ENCODE results near the gene LIN37.

The LIN37 gene, protein sequence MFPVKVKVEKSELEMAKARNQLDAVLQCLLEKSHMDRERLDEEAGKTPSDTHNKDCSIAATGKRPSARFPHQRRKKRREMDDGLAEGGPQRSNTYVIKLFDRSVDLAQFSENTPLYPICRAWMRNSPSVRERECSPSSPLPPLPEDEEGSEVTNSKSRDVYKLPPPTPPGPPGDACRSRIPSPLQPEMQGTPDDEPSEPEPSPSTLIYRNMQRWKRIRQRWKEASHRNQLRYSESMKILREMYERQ

DNA sequence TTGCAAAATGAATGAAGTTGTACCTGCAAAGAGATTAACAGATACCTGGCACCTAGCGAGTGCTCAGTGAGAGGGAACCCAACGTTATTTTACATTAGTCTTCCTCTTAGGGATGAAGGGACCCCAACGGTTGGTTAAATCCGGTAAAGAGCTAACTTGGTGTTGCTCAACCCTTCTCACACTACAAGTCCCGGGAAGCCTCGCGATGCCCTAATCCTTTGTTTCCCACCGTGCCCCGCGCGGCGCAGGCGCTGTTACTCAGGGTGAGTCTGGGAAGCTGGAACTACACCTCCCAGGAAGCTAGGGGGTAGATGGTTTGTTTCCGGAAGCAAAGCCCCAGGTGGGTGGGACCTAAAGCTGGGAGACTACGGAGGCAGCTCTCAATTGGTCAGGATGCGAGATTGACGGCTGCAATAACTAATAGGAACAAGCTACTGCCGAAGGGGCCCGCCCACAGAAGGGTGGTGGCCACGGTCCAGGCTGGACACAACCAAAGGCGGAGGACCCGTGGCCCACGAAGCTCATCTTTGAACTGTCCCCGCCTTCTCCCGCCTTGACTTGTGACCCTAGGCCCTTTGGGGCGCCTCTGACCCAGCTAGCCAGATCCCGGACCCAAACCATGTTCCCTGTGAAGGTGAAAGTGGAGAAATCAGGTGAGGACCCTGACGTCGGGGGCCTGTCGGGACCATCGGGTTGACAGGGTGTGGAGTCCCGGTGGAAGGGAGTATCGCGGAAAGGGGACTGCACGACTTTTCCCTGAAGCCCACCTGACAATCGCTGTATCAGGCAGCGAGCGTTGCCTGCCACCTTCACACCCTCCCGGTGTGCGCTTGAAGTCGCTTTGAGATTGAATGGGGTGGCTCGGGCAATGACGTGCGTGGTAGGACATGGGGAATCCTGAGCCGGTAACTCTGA is at the start of gene LIN37:
Gene LIN37, plus strand, starts transcription at position 471 of the 915 bp plus-strand sequence. Its CDS starts 149 bp downstream, at position 620.
- DNase-seq, result peak; percentile 99

DNA sequence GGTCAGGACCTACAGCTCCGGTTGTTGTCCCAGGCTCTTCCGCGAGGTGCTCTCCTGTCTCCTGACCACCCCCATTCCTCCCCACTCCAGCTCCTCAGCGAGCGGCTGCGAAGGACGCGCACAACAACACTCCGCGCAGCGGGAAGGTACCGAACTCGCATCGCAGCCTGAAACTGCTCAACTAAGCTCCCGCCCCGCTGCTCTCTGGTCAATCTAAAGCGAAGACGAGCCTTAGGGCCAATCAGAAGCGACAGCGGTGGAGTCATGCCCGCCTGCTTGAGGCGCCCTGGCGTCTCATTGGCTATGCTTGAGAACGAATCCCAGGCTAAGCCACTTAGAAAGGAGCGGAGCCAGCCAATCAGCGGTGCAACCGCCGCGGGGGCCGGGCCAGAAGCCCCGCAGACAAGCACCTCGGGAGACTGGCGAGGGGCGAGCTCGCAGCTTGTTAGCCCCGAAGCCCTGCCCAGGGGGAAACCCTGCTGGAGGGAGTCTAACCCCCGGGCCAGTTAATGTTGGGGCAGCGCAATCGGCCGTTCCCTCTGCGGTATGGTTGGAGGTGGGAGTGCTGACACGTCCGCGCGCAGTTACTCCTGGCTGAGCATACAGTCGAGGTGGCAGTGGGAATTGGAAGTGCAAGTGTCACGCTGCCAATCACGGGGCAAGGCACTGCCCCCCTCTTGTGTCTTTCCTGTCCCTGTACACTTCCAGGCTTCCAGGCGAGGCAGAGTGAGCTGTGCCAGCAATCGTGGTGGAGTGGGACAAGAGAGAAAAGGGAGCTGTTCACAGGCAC is 46.0 kb upstream of the LIN37 start:
- DNase-seq, result peak; percentile 97

DNA sequence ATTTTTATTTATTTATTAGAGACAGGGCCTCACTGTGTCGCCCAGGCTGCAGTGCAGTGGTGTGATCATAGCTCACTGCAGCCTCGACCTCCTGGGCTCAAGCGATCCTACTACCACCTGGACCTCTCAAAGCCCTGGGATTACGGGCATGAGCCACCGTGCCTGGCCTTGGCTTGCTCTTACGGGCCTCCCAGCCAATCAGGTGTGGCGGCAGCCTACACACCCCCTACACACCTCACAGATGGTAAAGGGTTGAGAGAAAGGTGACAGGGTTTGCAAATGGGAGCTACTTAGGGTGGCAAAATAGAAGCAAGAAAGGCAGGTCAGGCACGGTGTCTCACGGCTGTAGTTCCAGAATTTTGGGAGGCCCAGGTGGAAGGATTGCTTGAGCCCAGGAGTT is 45.0 kb upstream of the LIN37 start:
- no peak for DNase-seq

DNA sequence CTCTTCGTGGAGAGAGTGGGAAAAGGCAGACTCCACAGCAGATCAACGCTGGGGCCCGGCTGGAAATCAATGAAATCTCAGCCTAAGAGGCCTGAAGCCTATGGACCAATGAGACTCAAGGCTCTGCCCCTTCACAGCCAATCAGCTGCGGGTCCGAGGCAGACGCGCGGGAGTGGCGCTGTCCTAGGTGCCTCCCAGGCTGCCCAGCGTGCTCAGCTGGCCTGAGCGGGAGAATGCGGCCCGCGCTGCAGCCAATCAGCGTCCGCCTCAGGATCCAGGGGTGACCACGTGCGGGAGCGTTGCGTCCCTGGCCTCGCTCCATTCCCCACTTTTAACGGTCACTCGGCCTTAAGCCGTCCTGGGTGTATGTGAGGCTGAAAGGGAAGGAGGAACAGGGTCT is 44.2 kb upstream of the LIN37 start, which contains the start of gene ZBTB32:
Gene ZBTB32, plus strand, starts transcription at position 341 of the 400 bp plus-strand sequence. CDS start 10,069 bp downstream, outside the sequence.
- DNase-seq, result peak; percentile 62

DNA sequence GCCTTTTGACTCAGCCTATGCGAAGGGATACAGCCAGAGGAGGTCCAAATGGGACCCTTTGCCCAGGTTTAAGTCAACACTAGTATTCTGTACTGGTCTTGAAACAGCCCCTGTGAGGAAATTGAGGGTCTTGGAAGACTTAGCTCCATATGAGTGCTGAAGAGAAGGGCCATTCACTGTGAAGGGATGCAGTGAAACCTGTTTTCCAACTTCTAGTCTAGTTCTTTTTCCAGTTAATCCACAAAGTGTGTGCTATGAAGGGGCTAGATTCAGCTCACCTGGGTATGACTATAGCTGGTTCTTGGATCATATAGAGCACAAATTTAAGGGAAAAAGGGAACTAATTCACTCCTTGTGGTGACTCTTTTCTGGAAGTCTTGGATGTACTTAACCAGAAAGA is 40.0 kb upstream of the LIN37 start:
- no peak for DNase-seq

DNA sequence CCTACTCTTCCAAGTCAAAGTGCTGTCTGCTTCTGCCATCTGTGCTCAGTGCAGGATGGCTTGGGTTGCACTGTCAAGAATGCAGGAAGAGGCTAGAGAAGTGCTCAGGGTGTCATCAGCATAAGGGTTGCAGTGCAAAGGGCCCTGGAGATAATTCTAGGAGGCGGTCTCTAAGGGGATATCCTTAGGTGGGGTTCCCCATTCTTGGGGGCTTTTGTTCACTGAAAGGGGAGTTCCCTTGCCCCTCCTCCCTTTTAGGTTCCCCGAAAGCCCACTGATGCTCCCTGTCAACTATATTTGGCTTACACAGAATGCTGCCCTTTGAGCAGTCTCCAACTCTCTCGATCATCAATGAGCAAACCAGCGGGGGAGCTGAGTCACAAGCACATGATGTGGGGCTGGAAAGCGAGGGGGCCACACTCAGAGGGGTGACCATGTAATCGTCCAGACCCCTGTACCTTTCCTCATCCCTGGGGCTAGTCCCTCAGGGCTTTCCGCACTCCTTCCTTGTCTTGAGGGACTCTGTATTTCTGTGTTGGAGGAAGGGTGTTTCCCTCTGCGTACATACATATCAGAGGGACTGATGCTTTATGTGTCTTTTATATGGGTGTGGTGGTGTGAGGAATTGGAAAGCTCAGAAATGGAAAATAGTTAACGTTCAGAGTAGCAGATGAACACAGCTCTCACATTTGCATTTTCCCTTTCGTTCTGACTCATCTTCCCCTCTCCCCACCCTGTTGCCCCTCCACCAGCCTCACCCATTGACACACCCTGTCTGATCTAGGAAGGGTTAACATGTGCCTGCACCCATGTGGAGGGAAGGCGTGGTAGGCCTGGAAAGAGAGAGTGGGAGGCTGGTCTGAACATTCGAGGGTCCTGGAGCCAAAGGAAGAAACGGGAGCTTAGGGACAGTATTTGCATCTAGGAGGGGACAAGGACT is 37.3 kb upstream of the LIN37 start:
- no peak for DNase-seq

DNA sequence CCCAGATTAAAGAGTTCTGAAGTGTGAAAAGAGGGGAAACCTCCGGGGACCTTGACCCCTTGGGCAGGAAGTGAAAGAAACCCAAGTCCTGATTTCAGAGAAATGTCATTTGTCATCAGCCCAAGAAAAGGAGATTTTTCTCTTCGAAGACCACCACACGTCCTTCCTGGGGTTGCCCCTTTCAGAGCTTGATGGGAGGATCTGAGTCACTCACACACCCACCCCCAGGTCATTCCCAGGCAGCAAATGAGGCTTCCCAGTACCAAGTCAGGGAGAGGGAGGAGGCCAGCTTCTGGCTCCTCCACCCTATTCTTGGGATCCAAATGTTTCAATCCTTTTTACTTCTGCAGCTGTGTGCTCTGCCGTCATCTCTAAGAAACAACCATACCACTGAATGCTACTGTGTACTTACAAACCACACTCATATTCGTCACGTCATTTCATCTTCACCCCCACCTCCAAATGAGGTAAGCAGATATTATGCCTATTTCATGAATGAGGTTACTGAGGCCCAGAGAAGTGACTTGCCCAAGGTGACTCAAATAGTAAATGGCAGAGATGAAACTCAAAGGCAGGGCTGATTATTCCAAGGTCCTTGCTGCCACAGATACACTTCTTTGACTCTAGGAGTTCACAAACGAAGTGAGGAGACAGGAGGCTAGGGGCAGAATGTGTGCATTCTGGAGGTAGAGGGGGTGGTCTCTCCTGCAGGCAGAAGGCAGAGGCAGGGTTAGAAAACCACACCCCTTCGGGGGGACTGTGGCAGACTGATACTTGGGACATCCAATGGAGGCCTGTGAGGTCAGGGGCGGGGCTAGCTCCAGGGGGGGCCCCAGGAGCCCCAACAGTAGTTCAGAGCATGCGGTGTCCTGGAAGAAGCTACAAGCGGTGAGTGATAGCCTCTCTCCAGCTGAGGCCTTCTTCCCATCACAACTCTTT is 35.5 kb upstream of the LIN37 start:
- no peak for DNase-seq

DNA sequence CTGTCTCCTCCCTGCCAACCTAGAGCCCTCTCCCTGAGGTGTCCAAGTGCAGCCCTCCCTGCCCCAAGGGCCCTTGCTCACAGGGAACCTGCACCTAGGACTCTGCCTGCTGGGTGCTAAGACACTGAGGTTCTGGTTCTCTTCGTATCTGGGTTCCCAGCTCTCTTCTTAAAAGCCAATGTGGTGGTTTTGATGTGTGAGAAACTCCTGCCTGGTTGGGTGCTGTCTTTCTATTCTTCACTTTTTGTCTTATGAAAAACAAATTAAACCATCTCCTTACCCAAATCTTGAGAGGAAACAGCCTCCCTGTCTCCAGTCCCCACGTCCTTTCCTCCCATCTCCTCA is 34.9 kb upstream of the LIN37 start:
- no peak for DNase-seq

DNA sequence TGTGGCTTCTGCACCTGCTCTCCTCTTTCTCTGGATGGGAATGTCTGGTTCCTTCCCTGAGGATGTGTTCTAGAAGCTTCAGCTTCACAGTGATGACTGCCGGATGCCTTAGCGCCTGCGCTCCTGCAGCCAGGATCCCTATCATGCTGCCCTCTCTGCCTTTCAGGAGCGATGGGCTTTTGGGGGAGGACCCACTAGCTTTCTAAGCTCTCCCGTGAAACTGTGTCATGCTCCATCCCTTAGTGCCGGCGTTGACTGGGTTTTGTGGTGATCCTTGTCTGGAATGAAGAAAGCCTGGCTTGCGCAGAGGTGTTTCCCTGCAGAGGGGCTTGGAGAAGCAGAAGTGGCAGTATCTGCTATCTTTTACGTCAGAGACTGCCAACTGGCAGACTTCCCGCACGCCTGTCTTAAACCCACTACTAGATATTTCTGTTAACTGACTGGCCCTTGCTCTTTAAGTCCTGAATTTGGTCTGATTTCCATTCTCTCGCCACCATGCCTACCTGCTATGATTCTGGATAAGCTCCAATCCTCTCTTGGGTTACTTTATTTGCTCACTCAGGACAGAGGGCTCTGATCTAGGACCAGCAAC is 34.4 kb upstream of the LIN37 start:
- no peak for DNase-seq

DNA sequence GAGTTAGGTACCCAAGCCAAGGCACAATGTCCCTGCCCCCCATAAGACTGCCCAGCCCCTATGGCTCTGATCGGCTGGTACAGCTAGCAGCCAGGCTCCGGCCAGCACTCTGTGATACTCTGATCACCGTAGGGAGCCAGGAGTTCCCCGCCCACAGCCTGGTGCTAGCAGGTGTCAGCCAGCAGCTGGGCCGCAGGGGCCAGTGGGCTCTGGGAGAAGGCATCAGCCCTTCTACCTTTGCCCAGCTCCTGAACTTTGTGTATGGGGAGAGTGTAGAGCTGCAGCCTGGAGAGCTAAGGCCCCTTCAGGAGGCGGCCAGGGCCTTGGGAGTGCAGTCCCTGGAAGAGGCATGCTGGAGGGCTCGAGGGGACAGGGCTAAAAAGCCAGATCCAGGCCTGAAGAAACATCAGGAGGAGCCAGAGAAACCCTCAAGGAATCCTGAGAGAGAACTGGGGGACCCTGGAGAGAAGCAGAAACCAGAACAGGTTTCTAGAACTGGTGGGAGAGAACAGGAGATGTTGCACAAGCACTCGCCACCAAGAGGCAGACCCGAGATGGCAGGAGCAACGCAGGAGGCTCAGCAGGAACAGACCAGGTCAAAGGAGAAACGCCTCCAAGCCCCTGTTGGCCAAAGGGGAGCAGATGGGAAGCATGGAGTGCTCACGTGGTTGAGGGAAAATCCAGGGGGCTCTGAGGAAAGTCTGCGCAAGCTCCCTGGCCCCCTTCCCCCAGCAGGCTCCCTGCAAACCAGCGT is 33.6 kb upstream of the LIN37 start:
- DNase-seq, result no peak

DNA sequence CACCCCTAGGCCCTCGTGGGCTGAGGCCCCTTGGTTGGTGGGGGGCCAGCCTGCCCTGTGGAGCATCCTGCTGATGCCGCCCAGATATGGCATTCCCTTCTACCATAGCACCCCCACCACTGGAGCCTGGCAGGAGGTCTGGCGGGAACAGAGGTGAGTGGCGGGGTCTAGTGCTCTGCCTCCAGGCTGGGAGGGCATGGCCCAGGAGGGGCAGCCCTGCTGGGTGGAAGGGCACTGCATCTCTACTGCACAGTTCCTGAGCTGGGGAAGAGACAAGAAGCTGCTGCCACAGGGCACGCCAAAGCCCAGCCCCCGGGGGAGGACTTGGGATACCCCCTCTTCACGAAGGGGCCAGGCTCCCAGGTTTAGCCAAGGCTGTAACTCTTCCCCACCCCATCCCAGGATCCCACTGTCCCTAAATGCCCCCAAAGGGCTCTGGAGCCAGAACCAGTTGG is 33.0 kb upstream of the LIN37 start:
- no peak for DNase-seq

DNA sequence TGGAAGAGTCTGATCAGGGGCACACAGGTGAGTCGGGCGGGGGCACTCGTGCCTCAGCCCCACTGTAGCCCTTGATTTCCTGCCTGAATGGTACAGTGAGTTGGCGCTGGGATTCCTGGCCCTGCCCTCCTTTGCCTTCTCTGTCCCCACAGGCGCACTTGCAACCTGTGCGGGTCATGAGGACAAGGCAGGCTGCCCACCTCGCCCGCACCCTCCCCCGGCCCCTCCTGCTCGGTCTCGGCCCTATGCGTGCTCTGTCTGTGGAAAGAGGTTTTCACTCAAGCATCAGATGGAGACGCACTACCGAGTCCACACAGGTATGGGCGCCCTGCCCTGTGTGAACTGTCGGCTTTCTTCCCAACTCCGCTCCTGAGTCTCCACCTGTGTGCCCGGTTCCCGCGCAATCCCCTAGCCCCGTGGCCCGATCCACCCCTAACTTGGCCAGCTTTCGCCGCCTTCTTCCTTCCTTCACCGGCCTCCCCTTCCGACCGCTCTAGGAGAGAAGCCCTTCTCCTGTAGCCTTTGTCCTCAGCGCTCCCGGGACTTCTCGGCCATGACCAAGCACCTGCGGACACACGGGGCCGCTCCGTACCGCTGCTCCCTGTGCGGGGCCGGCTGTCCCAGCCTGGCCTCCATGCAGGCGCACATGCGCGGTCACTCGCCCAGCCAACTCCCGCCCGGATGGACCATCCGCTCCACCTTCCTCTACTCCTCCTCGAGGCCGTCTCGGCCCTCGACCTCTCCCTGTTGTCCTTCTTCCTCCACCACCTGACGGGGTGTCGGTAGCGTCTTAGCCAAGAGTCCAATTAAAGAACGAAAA is 32.2 kb upstream of the LIN37 start:
- no peak for DNase-seq

DNA sequence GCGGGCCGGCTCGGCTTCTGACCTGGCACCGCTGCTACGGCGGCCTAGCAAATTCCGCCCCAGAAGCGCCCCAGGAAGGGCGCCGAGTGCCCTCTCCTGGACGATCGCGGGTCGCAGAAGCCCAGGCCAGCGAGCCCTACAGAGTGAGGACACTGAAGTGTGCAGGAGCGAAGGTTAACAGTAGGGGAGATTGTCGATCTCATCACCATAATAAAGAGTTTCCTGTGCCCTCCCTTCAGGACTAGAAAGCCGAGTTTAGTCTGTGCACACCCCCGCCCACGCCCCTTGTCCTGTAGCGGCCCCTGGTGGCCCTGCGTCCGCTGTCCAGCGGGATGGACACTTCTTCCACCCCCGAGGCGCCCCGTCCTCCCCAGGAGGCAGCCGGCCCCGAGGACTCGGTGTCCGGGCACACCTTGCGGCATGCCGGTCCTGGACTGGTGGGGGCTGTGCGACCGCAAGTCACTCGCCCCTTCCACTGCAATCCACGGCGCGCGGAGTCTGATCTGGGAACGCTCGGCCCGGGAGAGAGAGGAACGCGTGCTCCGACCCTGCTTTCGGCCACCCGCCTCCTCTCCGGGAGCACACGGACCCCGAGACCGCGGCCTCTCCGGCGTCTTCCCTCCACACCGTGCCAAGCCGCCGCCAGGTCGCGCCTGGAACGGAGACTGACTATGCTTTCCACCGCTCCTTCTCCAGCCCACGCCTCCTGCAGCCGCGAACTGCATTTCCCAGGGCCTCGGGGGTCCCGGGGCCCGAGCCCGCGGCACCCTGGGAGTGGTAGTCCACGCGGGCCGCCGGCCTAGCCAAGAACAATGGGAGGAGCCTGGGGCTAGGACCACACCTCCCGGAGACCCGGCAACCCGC is 31.3 kb upstream of the LIN37 start:
- peak; percentile 94 for DNase-seq

DNA sequence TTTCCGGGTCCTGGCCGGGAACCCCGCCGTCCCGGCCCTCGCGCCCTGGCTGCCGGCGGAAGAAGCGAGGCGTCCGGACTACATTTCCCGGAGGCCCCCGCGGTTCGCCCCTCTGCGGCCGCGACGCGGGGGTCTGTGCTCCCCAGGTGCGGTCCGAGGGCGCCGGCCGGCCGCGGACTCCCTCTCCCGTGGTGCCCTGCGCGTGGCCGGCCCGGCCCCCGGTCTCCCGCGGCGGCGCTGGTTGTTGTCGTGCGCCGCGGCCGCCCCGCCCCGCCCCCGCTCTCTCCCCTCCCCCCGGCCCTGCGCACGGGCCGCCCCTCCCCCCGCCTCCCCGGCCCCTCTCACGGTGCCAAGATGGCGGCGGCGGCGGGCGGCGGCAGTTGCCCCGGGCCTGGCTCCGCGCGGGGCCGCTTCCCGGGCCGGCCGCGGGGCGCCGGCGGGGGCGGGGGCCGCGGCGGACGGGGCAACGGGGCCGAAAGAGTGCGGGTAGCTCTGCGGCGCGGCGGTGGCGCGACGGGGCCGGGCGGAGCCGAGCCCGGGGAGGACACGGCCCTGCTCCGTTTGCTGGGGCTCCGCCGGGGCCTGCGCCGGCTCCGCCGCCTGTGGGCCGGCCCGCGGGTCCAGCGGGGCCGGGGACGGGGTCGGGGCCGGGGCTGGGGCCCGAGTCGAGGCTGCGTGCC is 30.6 kb upstream of the LIN37 start, which contains the start of gene KMT2B:
Gene KMT2B, plus strand, starts transcription at position 339 of the 680 bp plus-strand sequence. Its CDS starts 16 bp downstream, at position 355.
- no peak for DNase-seq

DNA sequence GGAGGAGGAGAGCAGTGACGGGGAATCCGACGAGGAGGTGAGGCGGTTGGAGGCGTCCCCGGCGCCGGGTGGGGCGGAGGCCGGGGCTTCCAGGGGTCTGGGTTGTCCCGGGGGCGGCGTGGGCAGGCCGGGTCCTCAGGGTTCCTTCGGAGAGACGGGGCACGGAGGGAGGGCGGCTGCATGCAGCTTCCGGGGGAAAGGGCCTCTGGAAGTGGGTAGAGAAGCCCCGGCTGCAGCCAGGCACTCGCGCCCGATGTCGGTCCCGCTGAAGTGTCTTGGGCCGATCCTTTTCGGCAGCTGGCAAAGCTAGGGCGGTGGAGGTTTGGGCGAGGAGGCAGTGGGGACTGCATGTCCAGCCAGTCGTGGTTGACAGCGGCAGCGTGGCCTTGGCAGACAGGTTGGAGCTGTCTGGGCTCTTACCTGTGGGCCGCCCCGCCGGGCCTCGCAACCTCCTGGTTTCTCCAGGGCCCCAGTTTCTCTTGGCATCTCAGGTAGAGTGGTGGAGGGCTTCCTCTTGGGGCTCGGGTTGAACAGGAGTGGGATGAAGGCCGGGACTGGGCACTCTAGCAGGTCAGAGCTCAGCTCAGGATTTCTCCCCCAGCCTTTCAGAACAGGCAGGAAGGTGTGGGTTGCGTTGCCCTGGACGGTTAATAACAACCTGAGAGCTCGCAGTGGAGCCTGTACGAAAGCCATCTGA is 29.9 kb upstream of the LIN37 start:
- DNase-seq, result no peak

DNA sequence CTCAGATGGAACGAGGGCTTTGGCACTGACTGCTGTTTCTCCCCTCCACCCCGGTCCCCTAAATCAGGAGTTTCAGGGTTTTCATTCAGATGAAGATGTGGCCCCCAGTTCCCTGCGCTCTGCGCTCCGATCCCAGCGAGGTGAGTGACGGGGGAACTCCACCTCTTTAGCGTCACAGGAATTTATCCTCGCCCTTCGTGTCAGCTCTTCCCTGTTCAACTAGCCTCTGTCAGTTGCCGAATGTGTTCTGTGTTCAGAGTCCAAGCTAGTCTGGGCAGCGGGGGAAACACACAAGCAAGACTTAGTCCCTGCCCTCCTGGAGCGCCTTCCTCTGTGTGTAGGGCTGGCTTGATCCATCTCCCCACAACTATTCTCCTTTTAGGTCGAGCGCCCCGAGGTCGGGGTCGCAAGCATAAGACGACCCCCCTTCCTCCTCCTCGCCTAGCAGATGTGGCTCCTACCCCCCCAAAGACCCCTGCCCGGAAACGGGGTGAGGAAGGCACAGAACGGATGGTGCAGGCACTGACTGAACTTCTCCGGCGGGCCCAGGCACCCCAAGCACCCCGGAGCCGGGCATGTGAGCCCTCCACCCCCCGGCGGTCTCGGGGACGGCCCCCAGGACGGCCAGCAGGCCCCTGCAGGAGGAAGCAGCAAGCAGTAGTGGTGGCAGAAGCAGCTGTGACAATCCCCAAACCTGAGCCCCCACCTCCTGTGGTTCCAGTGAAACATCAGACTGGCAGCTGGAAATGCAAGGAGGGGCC is 28.8 kb upstream of the LIN37 start:
- no peak for DNase-seq
